Neuron (in vitro differentiated cells): ENCODE data around the gene PRRG1.
"Not testable (repeated sequence)": the region's sequence is repeated elsewhere in the genome, so short reads cannot be mapped to it uniquely, and the experiment has no call there.

Experiments
- H2AFZ ChIP-seq: one replicate; pipeline ENCODE4 v1.6.1; 2013; ENCODE audit warnings: low read depth, mild to moderate bottlenecking, inconsistent platforms, low read length, moderate library complexity
- H3K27me3 ChIP-seq: one replicate; pipeline ENCODE4 v1.6.1; 2013; ENCODE audit warnings: low read length; ENCODE audit not compliant: insufficient read depth
- H3K36me3 ChIP-seq: one replicate; pipeline ENCODE4 v1.6.1; 2013; ENCODE audit warnings: low read length; ENCODE audit not compliant: insufficient read depth
- H3K4me1 ChIP-seq: one replicate; pipeline ENCODE4 v1.6.1; 2013; ENCODE audit warnings: low read length; ENCODE audit not compliant: insufficient read depth
- H3K4me3 ChIP-seq: 2 replicates; pipeline ENCODE4 v1.5.1; 2013; ENCODE audit warnings: mild to moderate bottlenecking, low read length, moderate library complexity
- H3K9me3 ChIP-seq: one replicate; pipeline ENCODE4 v1.6.1; 2013; ENCODE audit warnings: low read length

PRRG1 gene

DNA sequence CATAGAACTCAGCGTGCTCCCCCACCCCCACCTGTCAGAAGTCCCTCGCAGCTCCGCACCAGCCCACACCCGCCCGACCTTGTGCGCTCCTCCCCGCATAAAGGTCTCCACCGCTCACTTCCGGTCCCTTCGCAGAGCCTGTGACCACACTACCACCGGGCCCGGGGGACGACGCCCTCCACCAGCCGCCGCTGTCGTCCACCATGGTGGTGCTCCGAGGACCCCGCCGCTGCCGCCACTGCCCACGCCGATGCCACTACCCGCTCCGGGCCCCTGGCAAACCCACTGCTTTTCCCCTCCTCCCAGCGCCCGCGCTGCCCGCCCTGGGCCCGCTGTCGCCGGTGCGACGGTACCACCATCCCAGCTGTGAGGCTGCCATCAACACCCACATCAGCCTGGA, 142.5 kb downstream of the PRRG1 start:
- peaks cover 2% of the 10 kb centered on the region for H3K27me3 ChIP-seq
- no peaks in the 10 kb centered on the region for H3K4me1 ChIP-seq
- no peak overlapping the region for H2AFZ ChIP-seq
- no peak overlapping the region for H3K4me3 ChIP-seq
- H3K36me3 ChIP-seq, result no peaks in the 10 kb centered on the region
- no peaks in the 10 kb centered on the region for H3K9me3 ChIP-seq

DNA sequence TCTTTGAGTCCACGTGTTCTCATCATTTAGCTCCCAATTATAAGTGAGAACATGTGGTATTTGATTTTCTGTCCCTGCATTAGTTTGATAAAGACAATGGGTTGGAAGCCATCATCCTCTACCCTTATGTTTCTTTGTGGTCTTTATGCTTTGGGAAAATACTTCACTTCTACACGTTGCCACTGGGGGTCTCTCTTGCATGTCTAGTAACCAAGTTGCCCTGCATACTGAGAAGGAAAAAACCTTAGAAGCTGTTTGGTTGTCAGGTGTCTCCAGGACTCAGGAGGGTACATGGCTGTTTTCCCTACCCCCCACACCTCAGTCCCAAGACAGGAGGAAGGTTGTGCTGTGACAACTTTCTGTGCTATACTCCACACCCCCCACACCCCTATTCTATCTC, 146.6 kb downstream of the PRRG1 start:
- H3K9me3 ChIP-seq, H2AFZ ChIP-seq, H3K4me1 ChIP-seq, H3K4me3 ChIP-seq, H3K27me3 ChIP-seq, H3K36me3 ChIP-seq: not testable (repeated sequence)

DNA sequence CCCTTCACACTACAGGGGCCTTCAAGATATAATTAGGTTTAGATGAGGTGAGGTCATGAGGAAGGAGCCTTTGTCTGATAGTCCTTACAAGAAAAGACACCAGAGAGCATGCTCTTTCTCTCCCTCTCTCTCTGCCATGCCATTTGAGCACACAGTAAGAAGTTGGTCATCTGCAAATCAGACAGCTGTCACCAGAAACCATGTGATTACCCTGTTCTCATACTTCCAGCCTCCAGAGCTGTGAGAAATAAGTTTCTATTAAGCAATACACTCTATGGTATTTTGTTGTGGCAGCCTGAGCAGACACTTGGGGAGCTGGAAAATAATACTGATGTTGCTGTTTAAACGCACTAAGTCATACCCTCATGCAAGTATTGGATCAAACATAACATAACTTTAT, 148.0 kb downstream of the PRRG1 start:
- not testable (repeated sequence) for H3K27me3 ChIP-seq, H3K36me3 ChIP-seq, H3K4me1 ChIP-seq, H3K9me3 ChIP-seq, H3K4me3 ChIP-seq, H2AFZ ChIP-seq

DNA sequence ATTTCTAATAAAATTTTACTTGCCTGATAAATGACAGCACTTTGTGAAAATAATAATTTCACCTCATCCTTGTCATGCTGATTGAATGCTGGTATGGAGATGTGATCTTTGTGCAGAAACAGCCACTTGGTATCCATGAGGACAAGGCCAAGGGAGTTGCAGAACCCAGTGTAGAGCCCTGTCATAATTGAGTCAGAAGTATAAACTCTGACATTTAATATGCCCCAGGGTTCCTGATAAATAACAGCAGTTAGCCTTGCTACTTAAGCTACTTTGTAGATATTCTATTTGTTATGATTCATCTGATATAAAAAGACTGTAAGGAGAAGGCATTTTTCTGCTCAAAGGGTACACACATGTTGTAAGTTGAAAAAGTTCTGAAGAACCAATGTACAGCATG, 149.2 kb downstream of the PRRG1 start:
- not testable (repeated sequence) for H3K27me3 ChIP-seq, H2AFZ ChIP-seq, H3K36me3 ChIP-seq, H3K4me3 ChIP-seq, H3K4me1 ChIP-seq, H3K9me3 ChIP-seq

DNA sequence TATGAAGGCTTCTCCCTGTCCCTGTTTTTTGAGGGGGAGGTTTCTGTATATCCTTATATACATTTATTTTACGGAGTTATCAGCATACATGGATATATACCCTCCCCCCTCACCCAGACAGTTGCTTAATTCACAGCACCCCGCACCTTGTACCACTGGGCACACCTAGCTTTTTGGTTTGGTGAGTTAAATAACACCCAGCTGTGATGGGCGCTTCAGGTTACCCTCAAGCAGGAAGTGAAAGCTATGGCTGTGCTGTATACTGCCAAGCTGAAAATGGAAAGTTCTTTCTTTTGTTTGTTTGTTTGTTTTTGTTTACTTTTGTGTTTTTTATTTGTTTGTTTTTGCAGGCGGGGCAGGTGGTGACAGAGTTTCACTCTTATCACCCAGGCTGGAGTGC, 150.5 kb downstream of the PRRG1 start:
- not testable (repeated sequence) for H3K4me3 ChIP-seq, H3K27me3 ChIP-seq, H3K4me1 ChIP-seq, H3K9me3 ChIP-seq, H3K36me3 ChIP-seq, H2AFZ ChIP-seq

DNA sequence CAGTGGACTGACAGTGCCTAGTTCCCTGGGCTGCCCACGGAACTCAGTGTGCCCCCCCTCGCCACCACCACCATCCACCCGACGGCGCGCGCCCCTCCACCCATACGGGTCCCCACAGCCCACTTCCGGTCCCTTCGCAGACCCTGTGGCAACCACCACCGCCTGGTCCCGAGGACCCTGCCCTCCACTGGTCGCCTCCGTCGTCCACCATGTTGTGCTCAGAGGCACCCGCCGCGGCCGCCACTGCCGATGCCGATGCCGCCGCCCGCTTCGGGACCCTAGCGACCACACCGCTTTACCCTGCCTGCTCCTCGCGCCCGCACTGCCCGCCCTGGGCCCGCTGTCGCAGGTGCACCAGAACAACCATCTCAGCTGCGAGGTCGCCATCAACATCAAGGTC, 155.8 kb downstream of the PRRG1 start:
- H2AFZ ChIP-seq, result no peak overlapping the region
- no peaks in the 10 kb centered on the region for H3K36me3 ChIP-seq
- H3K27me3 ChIP-seq, result no peaks in the 10 kb centered on the region
- H3K4me3 ChIP-seq, result no peak overlapping the region
- no peaks in the 10 kb centered on the region for H3K4me1 ChIP-seq
- no peaks in the 10 kb centered on the region for H3K9me3 ChIP-seq
